8988T (cell line): ENCODE data around the gene GTF3C1.
A peak's percentile ranks its signal among the peaks of the same experiment; 100 is the strongest.
"Not testable (repeated sequence)": the region's sequence is repeated elsewhere in the genome, so short reads cannot be mapped to it uniquely, and the experiment has no call there.

Experiments used
- DNase-seq: peaks from one replicate; pipeline ENCODE4 v3.0.0; 2011

Gene GTF3C1, protein sequence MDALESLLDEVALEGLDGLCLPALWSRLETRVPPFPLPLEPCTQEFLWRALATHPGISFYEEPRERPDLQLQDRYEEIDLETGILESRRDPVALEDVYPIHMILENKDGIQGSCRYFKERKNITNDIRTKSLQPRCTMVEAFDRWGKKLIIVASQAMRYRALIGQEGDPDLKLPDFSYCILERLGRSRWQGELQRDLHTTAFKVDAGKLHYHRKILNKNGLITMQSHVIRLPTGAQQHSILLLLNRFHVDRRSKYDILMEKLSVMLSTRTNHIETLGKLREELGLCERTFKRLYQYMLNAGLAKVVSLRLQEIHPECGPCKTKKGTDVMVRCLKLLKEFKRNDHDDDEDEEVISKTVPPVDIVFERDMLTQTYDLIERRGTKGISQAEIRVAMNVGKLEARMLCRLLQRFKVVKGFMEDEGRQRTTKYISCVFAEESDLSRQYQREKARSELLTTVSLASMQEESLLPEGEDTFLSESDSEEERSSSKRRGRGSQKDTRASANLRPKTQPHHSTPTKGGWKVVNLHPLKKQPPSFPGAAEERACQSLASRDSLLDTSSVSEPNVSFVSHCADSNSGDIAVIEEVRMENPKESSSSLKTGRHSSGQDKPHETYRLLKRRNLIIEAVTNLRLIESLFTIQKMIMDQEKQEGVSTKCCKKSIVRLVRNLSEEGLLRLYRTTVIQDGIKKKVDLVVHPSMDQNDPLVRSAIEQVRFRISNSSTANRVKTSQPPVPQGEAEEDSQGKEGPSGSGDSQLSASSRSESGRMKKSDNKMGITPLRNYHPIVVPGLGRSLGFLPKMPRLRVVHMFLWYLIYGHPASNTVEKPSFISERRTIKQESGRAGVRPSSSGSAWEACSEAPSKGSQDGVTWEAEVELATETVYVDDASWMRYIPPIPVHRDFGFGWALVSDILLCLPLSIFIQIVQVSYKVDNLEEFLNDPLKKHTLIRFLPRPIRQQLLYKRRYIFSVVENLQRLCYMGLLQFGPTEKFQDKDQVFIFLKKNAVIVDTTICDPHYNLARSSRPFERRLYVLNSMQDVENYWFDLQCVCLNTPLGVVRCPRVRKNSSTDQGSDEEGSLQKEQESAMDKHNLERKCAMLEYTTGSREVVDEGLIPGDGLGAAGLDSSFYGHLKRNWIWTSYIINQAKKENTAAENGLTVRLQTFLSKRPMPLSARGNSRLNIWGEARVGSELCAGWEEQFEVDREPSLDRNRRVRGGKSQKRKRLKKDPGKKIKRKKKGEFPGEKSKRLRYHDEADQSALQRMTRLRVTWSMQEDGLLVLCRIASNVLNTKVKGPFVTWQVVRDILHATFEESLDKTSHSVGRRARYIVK (N-terminal part only)

DNA sequence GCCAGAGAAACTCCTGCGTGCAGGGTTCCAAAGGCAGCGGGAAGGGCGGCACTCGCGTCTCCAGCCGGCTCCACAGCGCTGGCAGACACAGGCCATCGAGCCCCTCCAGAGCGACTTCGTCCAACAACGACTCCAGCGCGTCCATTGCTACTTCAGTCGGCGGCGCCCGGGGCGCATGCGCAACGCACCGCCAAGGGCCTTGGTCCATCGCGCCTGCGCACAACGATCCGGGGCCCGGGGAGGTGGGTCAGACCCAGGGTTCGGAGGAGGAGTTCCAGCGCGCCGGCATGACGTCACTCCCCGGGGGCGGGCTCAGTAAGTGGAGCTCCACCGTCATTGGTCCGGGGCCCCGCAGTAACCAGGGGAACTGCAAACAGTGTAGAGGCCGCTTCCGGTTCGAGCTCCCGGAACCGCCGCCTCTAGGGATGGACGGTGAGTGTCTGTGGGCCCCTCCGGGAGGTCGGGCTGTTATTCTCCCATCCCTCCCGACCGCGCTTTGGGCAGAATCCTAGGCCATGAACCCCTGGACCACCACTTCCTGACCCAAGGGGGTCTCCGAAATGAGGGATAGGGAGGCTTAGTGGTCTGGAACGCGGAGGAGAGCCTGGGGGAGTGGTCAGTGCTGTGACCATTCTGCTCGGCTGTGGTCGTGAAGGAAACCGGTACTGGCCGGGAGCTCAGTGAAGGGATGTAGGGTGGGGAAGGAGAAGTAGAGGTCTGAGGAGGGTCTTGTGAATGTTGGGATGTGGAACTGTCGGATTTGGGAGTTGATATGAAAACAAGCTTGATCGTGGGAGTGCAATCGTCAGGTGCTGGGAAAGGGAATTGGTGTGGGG lies at the start of gene GTF3C1, which contains the start of gene KATNIP:
GTF3C1 (minus strand) TSS at position 168 of the 836 bp plus-strand sequence; CDS start at position 145, 23 bp downstream.
KATNIP (plus strand) TSS at position 399 of the 836 bp plus-strand sequence; CDS start at position 426, 27 bp downstream.
- DNase-seq: peak; percentile 97

DNA sequence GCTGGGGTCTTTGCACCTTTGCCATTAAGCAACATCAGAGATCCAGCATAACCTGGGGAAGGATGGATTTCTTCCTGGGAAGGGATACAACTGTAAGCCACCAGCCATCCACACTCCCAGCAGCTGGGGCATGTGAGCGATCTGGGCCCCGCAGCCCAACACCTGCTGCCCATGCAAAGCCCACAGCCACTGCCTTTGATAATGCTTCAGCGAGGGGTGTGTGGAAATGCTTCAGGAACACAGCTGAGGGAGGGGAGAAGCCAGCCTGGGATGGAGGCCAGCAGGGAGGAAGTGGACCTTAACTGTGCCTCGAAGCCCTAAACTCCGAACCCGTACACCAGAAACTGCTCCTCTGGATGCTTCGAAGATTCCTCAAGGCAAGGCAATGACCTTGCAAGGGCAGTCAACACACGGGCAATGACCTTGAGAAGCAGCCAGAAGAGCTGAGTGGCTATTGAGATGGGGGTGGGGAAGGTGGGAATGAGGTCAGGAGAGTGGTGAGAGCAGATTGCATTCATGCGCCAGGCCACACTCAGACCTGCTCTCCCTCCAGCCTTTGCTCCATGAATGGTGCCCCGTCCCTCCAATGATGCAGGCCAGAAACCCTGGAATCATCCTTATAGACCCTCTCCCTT lies 49.3 kb upstream of the GTF3C1 start:
- DNase-seq: no peak

DNA sequence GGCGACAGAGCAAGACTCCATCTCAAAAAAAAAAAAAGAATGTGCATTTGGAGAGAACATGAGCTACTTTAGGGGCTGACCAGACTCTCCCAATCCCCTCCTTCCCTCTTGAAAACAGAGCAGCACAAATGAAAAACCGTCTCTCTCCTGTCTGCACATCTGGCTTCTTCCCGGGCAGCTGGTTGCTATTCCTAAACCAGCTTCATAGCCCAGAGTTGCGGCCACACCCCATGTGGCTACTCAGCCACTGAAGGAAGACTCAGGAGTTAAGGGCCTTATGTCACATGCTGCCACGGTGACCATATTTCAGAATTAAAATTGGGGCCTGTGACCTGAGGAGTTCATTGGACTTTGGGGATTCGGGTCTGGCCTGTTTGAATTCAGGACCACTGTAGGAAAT lies 48.5 kb upstream of the GTF3C1 start:
- DNase-seq: no peak

DNA sequence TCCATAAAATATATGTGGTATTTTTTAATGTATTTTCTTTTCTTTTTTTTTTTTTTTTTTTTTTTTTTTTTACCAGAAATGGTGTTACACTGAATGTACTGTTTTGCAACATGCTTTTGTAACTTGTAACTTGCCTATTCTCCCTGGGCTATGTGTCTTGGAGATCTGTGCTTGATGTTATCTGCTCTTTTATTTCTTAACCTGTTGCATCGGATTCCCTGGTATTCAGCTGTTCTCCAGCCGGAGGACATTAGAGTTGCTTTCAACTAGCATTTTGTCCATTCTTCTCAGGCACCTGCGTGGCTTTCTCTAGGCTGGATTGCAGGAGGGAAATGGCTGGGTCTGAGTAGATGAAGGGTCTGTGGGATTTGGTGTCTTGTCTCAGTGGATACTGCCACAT lies 47.6 kb upstream of the GTF3C1 start:
- DNase-seq: no peak

DNA sequence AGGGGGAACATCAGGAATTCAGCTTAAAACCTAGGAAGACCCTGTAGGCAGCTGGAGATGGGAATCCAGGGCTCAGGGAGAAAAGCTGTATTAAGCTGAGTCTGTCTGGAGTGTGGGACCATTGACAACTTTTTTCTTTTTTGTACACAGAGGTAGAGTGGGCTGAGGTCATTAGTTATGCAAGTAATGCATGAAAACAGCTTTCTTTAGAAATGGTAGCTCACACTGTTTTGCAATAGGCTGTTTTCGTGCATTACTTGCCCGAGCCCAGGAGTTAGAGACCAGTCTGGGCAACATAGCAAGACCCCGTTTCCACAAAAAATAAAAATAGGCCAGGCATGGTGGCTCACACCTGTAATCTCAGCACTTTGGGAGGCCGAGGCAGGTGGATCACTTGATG lies 46.7 kb upstream of the GTF3C1 start:
- no peak for DNase-seq

DNA sequence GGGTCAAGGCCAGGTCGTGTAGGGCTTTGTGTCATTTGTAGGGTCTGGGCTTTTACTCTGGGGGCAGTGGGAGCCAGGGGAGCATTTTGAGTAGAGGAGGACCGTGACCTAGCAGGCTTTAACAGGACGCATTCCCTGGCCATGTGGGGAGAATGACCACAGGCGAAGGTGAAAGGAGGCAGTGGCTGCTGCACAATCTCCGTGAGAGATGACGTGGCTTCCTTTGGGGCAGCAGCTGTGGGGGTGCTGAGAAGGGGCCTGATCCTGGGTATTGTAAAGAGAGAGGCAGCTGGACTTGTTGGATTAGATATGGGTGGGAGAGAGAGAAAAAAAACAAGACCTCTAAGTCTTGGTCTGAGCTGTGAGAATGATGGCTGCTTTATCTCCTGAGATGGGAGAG lies 46.3 kb upstream of the GTF3C1 start:
- DNase-seq: no peak

DNA sequence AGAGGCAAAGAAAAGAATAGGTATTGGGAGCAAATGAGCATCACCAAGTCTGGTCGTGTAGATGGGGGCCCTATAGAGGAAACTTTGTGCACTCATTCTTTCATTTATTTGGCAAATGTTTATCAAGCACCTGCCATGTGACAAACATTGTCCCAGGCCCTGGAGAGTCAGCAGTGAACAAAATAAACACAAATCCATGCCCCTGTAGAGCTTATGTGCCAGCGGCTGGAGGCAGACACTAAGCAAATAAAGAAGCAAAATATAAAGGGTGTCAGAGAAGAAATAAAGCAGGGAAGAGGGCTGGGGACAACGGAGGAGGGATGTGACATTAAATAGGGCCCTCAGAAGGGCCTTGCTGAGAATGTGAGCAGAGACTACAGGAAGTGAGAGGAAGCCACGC lies 45.8 kb upstream of the GTF3C1 start:
- no peak for DNase-seq

DNA sequence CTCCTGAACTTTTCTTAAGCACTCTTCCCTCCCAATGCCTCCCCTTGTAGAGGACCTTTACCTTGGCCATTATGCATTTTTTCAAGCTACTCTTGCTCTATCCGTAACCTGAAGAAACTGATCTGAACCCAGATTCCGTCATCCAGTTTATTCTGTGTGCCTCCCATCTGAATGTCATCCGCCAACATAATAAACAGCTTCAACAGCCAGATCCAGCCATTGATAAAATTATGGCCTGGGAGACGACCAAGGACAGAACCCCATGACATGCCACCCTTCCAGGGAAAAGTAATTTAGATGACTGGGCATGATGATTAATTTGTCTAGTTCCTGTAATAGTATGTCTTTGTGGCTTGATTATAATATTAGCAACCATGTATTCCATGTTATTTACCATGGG lies 42.1 kb upstream of the GTF3C1 start:
- no peak for DNase-seq

DNA sequence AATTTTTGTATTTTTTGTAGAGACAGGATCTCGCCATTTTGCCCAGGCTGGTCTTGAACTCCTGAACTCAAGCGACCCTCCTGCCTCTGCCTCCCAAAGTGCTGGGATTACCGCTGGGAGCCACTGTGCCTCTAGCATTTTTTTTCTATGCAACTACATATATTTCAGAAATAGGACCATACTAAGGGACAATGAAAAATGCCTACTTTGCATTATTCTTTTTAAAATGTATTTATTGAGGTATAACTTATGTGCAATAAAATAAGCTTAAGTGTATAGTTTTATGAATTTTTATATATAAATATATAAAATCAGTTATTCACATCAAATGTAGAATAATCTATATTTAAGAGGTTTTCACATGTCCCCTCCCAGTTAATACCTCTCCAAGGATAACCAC lies 38.3 kb upstream of the GTF3C1 start:
- no peak for DNase-seq

DNA sequence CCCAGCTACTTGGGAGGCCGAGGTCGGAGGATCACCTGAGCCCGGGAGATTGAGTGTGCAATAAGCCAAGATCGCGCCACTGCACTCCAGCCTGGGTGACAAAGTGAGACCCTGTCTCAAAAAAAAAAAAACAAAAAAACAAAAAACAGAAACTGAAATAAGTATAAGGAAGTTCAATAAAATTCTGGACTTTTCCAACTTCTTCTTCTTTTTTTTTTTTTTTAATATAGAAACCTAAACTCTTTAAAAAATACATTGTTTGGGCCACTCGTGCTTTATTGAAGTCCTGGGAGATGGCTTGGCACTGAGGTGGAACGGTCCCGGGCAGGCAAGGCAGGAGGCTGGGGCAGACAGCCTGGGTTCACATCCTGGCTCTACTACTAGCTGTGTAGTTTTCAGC lies 37.0 kb upstream of the GTF3C1 start:
- no peak for DNase-seq

DNA sequence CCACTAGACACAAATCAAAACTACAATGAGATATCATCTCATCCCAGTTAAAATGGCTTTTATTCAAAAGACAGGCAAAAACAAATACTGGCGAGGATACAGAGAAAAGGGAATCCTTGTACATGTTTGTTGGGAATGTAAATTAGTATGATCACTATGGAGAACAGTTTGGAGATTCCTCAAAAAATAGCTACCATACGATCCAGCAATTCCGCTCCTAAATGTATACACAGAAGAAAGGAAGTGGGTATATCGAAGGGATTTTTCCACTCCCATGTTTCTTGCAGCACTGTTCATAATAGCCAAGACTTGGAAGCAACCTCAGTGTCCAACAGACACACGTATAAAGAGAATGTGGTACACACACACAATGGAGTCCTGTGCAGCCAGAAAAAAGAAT lies 35.5 kb upstream of the GTF3C1 start:
- DNase-seq: no peak

DNA sequence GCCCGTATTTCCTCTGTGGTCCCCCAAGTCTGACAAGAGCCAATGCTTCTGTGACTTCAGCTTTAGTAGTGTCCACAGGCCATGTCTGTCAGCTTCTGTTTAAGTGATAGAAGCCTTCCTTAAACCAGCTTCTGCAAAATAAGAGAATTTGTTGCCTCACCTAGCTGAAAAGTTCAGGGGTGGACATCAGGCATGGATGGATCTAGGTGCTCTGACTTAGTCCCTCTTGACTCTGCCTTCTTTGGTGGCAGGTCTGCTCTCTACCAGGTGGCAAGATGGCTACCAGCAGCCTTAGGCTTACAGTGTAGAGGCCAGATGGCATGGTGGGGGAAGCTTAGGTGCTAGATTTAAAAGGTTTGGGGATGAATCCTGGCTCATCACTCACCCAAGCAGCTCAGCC lies 33.9 kb upstream of the GTF3C1 start:
- no peak for DNase-seq

DNA sequence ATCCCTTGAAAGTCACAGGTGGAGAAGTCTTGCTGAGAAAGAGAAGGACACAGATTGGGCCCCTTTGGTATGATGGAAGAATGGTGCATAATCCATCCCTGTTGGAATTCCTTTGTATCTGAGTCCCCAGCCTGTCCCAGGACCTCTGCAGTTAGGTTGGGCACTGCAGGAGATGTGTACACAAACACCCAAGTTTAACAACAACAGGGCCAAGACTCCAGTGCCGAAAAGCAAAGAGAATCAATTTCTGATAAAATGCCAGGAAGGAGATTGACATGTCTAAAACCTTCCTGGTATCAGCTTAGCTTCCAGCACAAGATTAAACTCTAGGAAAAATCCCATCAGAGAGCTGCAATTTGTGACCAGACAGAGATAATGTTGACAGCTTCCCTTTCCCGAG lies 33.2 kb upstream of the GTF3C1 start:
- DNase-seq: no peak

DNA sequence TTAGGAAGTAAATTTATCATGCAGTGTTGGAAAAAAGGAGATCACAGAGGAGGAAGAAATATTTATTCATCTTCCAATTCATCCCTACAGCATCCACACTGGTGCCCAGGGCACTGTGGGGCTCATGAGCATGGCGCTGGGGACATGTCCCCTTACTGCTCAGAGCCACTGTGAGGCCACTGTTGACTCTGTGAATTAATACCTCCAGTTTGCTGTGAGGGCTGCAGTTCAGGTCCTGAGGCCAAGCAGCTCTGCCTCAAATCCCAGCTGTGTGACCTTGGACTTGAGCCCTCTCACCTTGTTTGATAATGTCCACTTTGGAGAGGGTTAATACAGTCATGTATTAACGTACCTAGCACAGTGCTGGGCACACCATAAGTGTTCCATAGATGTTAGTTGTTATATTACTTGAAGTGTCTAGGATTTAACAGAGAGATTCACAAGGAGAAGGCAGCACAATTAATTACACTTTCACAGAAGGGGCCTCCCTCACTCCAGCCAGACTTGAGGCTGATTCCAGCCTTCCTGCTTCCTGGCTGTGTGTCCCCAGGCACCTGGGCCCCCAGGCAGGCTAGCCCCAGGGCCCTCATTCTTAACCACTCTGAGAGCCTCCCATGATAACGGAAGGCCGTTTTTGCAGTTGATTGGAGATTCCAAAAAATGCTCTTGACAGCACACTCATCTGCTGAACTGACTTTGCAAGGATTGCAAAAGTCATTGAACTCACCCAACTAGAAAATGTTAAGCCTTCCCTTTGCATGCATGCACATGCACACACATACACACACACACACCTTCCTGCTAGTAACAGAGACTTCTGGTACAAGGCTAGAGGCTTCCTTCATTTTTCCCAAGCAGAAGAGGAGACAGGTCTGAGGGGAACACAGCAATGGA lies 29.6 kb upstream of the GTF3C1 start:
- no peak for DNase-seq

DNA sequence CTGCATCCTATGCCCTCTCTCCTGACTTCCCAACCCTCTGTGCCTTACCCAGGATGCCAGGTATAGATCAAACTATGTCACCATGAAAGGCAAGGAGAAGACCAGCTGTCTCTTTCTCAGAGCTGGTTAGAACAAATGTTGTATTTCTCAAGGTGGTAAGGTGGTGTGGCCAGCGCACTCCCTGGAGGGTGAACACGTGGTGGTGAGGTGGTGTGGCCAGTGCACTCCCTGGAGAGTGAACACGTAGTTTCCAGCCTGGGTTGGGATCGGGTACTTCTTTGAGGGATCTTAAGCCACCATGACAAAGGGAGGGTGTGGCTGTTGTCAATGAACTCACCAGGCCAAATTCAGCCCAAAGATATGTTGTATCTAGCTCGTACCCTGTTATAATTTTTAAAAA lies 27.0 kb upstream of the GTF3C1 start:
- DNase-seq: no peak

DNA sequence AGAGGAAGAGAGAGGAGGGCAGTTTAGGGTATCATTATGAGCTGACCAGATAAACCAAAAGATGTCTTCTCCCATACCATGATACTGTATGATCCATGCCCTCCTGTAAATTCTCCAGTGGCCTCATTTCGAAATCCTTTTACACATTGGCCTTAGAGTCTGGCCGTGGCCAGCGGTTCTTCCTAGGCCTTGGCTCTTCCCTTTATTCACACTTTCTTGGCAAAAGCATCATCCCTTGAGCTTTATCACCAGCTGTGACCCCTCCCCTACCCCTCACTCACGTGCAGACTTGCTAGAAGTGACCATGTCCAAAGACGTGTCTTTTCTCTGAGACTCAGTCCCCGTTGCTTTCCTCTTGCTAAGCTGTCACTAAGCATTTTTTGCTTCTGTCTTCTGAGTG lies 23.0 kb upstream of the GTF3C1 start:
- no peak for DNase-seq

DNA sequence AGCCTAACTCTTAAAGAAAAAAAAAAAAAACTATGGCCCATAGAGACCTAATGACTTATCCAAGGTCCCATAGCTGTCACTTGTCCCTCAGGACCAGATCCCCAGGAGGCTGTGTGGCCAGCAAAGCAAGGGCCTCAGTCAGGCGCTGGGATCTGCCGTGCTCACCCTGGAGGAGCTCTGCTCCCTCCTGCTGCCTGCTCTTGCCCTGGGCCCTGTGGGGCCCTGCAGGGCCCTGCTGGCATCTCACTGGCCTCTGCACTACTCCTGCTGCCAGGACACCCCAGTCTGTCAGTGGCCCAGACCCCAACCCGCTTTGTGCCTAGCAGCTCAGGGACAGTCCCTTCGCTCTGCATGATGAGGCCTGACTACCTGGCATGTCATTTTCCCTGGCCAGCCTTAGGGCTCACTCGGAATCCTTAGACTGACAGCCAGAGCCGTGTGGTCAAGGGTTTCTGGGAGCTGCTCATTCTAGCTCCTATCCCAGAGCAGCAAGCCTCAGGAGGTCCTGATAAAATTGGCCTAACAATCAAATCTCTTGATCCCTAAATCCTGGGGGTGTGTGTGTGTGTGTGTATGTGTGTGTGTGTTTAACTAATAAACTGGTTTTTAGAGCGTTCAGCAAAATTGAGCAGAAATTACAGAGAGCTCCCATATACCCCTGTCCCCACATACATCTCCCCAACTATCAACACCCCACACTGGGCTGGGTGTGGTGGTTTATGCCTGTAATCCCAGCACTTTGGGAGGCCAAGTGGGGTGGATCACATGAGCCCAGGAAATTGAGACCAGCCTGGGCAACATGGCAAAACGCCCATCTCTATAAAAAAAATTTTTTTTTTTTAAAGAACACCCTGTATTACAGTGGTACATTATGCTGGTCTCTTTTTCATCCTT lies 22.0 kb upstream of the GTF3C1 start:
- no peak for DNase-seq

DNA sequence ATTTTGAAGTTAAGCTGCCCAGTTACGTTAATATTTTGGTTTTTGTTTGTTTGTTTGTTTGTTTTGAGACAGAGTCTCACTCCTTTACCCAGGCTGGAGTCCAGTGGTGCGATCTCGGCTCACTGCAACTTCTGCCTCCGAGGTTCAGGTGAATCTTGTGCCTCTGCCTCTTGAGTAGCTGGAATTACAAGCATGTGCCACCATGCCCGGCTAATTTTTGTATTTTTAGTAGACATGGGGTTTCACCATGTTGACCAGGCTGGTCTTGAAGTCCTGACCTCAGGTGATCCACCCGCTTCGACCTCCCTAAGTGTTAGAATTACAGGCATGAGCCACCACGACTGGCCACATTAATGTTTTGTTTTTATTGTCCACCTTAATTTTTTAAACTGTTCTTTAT lies 21.3 kb upstream of the GTF3C1 start:
- not testable (repeated sequence) for DNase-seq

DNA sequence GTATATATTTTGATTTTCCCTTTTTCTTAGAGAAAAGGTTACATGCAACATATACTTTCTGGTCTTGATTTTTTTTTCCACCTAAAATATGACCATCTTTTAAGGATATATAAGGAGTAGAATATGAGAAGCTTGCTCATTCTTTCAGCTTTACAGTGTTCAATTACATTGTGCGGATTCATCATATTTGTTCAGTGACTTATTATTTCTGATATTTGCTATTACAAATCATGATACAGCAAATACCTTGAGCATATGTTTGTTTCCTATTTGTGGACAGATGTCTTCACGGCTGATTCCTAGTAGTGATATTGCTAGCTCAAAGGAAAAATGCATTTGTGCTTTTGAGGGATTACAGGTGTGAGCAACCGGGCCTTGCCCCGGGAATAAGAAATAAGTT lies 18.4 kb upstream of the GTF3C1 start:
- no peak for DNase-seq
